HCT116 (cell line): ENCODE results near the gene RANBP17. TPM values are rescaled to one million over a fixed set of nuclear protein-coding genes. Genes with fewer than 3 reads are reported as not detected.

Experiments used
- ATAC-seq: fragments of 200-7000 bp; cut with Tn5 transposase; 2 replicates; pipeline ENCODE4 v1.9.1; 2020; ENCODE audit warnings: mild to moderate bottlenecking, moderate library complexity
- BruUV-seq: library from RNA; stranded (reverse); fragments of 400-500 nt; replicated peaks from 2 replicates; lab custom pipeline; 2021; lab: Mats Ljungman, UMichigan
- CTCF ChIA-PET: fragments of 300-600 bp; sonication (Branson Sonifier 250); formaldehyde crosslinking; loops from one replicate; lab custom pipeline; 2021; ENCODE audit warnings: antibody characterized with exemption; lab: Charles Lee
- POLR2A ChIA-PET: fragments of 300-600, 350-600 bp; sonication (Branson Sonifier 250); formaldehyde crosslinking; loops from one replicate; lab custom pipeline; 2021; ENCODE audit warnings: antibody characterized with exemption; lab: Charles Lee
- RAD21 ChIA-PET, 2 experiments: fragments of 300-600 bp; sonication (Branson Sonifier 250); formaldehyde crosslinking; loops; one replicate each; lab custom pipeline; 2023; ENCODE audit warnings: low total read pairs in 2 of 2; ENCODE audit not compliant: uncharacterized antibody in 2 of 2, unreplicated experiment in 2 of 2, low non-redundant PET in 1 of 2; lab: Charles Lee
- DNase-seq: peaks from one replicate; pipeline ENCODE4 v3.0.0-alpha.2; 2010; ENCODE audit warnings: low read depth, low spot score
- H2AFZ ChIP-seq: fragments of 200-600 bp; shearing (Covaris generic), sonication (generic); 2 replicates; pipeline ENCODE4 v1.6.1; 2017; ENCODE audit warnings: low read depth, mixed run types, mixed read lengths, antibody characterized with exemption, low read length; ENCODE audit not compliant: poor library complexity, severe bottlenecking
- H3K27ac ChIP-seq: 2 replicates; pipeline ENCODE4 v1.5.1; 2012; ENCODE audit warnings: low read depth, low read length
- H3K27me3 ChIP-seq: fragments of 200-600 bp; sonication (generic); 2 replicates; pipeline ENCODE4 v1.6.1; 2016; ENCODE audit warnings: mixed run types, low read length, mixed read lengths; ENCODE audit not compliant: insufficient read depth
- H3K36me3 ChIP-seq, 2 experiments: fragments of 200-500 bp in 1 of 2; fragments of 200-600 bp in 1 of 2; sonication (Bioruptor generic) in 1 of 2; sonication (generic) in 1 of 2; 2 replicates each; pipeline versions ENCODE4 v1.5.1 to v1.6.1; 2014 to 2016; ENCODE audit warnings: low read length in 2 of 2, inconsistent platforms in 1 of 2, mixed read lengths in 1 of 2, mixed run types in 1 of 2; ENCODE audit not compliant: insufficient read depth in 2 of 2, control insufficient read depth in 1 of 2
- H3K4me1 ChIP-seq, 2 experiments: fragments of 200-600 bp in 1 of 2; sonication (generic) in 1 of 2; 2 replicates each; pipeline versions ENCODE4 v1.5.1 to v1.6.1; 2012 to 2017; ENCODE audit warnings: low read length in 2 of 2, inconsistent platforms in 1 of 2, mild to moderate bottlenecking in 1 of 2, mixed read lengths in 1 of 2, mixed run types in 1 of 2, moderate library complexity in 1 of 2; ENCODE audit not compliant: insufficient read depth in 2 of 2, control insufficient read depth in 1 of 2
- H3K4me2 ChIP-seq: fragments of 200-600 bp; sonication (generic); 2 replicates; pipeline ENCODE4 v1.6.1; 2017; ENCODE audit warnings: mixed run types, low read length, mixed read lengths
- H3K4me3 ChIP-seq, 2 experiments: fragments of 200-600 bp in 1 of 2; sonication (generic) in 1 of 2; replicated peaks in 1 of 2; 2 replicates each; pipeline ENCODE4 v1.5.1; 2011 to 2016; ENCODE audit warnings: low read length in 2 of 2, control low read depth in 1 of 2, low read depth in 1 of 2, mild to moderate bottlenecking in 1 of 2, mixed read lengths in 1 of 2, mixed run types in 1 of 2
- H3K79me2 ChIP-seq: fragments of 200-600 bp; sonication (generic); 2 replicates; pipeline ENCODE4 v1.6.1; 2017; ENCODE audit warnings: mild to moderate bottlenecking, mixed run types, low read length, moderate library complexity, mixed read lengths; ENCODE audit not compliant: insufficient read depth
- H3K9ac ChIP-seq: fragments of 200-600 bp; sonication (generic); 2 replicates; pipeline ENCODE4 v1.6.1; 2016; ENCODE audit warnings: low read length, mixed read lengths
- H3K9me2 ChIP-seq: fragments of 200-600 bp; sonication (generic), shearing (Covaris generic); 2 replicates; pipeline ENCODE4 v1.6.1; 2017; ENCODE audit warnings: mixed run types, mild to moderate bottlenecking, moderate library complexity; ENCODE audit not compliant: insufficient read depth
- H3K9me3 ChIP-seq, 2 experiments: fragments of 200-500 bp in 1 of 2; fragments of 200-600 bp in 1 of 2; sonication (Bioruptor generic) in 1 of 2; sonication (generic) in 1 of 2; 2 replicates each; pipeline ENCODE4 v1.6.1; 2014 to 2017; ENCODE audit warnings: low read length in 2 of 2, mixed read lengths in 2 of 2, inconsistent platforms in 1 of 2, low read depth in 1 of 2, mild to moderate bottlenecking in 1 of 2, mixed run types in 1 of 2, moderate library complexity in 1 of 2; ENCODE audit not compliant: control insufficient read depth in 1 of 2, insufficient read depth in 1 of 2
- H4K20me1 ChIP-seq: fragments of 200-600 bp; sonication (generic), shearing (Covaris generic); 2 replicates; pipeline ENCODE4 v1.6.1; 2017; ENCODE audit warnings: mixed run types, mild to moderate bottlenecking, moderate library complexity; ENCODE audit not compliant: insufficient read depth
- CBX3 ChIP-seq: IDR thresholded peaks from 2 replicates; pipeline ENCODE4 v1.6.1; 2012; ENCODE audit warnings: low read depth
- EGR1 ChIP-seq: IDR thresholded peaks from 2 replicates; pipeline ENCODE4 v1.6.1; 2012; ENCODE audit warnings: low read depth
- ELF1 ChIP-seq: IDR thresholded peaks from 2 replicates; pipeline ENCODE4 v1.6.1; 2012; ENCODE audit warnings: low read depth, borderline replicate concordance
- EZH2 ChIP-seq: fragments of 200-600 bp; sonication (generic); IDR thresholded peaks from 2 replicates; pipeline ENCODE4 v1.6.1; 2017; ENCODE audit warnings: antibody characterized with exemption, mixed run types
- EZH2phosphoT487 ChIP-seq: fragments of 200-600 bp; IDR thresholded peaks from 2 replicates; pipeline ENCODE4 v1.6.1; 2018; ENCODE audit warnings: antibody characterized with exemption, borderline replicate concordance
- FOSL1 ChIP-seq: IDR thresholded peaks from 2 replicates; pipeline ENCODE4 v1.6.1; 2012; ENCODE audit warnings: low read depth
- MAX ChIP-seq: IDR thresholded peaks from 2 replicates; pipeline ENCODE4 v1.6.1; 2012
- POLR2A ChIP-seq: IDR thresholded peaks from 2 replicates; pipeline ENCODE4 v1.7.0; 2011; ENCODE audit warnings: borderline replicate concordance; ENCODE audit not compliant: insufficient read depth, insufficient read length; ENCODE audit errors: extremely low read depth
- POLR2AphosphoS5 ChIP-seq: IDR thresholded peaks from 2 replicates; pipeline ENCODE4 v1.6.1; 2011; ENCODE audit warnings: mild to moderate bottlenecking, low read depth, low read length, moderate library complexity
- RAD21 ChIP-seq: IDR thresholded peaks from 2 replicates; pipeline ENCODE4 v1.6.1; 2012; ENCODE audit warnings: low read depth, mild to moderate bottlenecking
- REST ChIP-seq: IDR thresholded peaks from 2 replicates; pipeline ENCODE4 v1.6.1; 2012; ENCODE audit warnings: low read depth
- SIN3A ChIP-seq: IDR thresholded peaks from 2 replicates; pipeline ENCODE4 v1.6.1; 2012; ENCODE audit warnings: low read depth
- TCF7L2 ChIP-seq: IDR thresholded peaks from 2 replicates; pipeline ENCODE4 v1.7.0; 2011; ENCODE audit warnings: borderline replicate concordance, inconsistent platforms; ENCODE audit not compliant: insufficient read depth, insufficient read length; ENCODE audit errors: extremely low read depth
- ZBTB33 ChIP-seq: IDR thresholded peaks from 2 replicates; pipeline ENCODE4 v1.6.1; 2011; ENCODE audit warnings: mild to moderate bottlenecking, low read length, moderate library complexity; ENCODE audit not compliant: insufficient replicate concordance; ENCODE audit errors: extremely low read depth
- ZFX ChIP-seq: fragments of 450-650 bp; IDR thresholded peaks from 2 replicates; pipeline ENCODE4 v1.6.1; 2017
- ZNF274 ChIP-seq: fragments of 200-500 bp; sonication (Bioruptor generic); IDR thresholded peaks from 2 replicates; pipeline ENCODE4 v1.6.1; 2014; ENCODE audit warnings: mild to moderate bottlenecking, low read depth, low read length, inconsistent platforms
- intact Hi-C: fragments of 100-400 bp; cut with micrococcal nuclease; formaldehyde crosslinking; loops from 2 replicates; pipeline ENCODE4 v1.10.0; 2022
- total RNA-seq: library from RNA; stranded (reverse); gene quantifications from one replicate; pipeline ENCODE4 v1.2.1, GENCODE V29; 2021; ENCODE audit not compliant: unreplicated experiment

RANBP17 gene
- total RNA-seq, 1 experiment from 2014 or later: 18.2 TPM

GRCh38 chr5:170848033-170848432 lies 13.8 kb upstream of the RANBP17 start:
- no peaks in the 10 kb centered on the region for H3K9me3 ChIP-seq
- intact Hi-C loops: no loop called here
- no peaks in the 10 kb centered on the region for H3K27me3 ChIP-seq
- H3K9ac ChIP-seq: no peak overlapping the region
- no peaks in the 10 kb centered on the region for H4K20me1 ChIP-seq
- no peaks in the 10 kb centered on the region for H3K9me2 ChIP-seq
- H3K27ac ChIP-seq: no peak overlapping the region
- no peaks in the 10 kb centered on the region for H3K79me2 ChIP-seq
- H2AFZ ChIP-seq: no peak overlapping the region
- no peaks in the 10 kb centered on the region for H3K36me3 ChIP-seq
- ATAC-seq (no peak), DNase-seq (no peak)
- H3K4me3 ChIP-seq: no peak overlapping the region
- H3K4me1 ChIP-seq: no peaks in the 10 kb centered on the region
- POLR2A ChIA-PET: no interaction called here
- RAD21 ChIA-PET: no interaction called here
- TF ChIP-seq EZH2: no peak
- no peak for TF ChIP-seq ELF1
- TF ChIP-seq RAD21: no peak
- no peak for TF ChIP-seq TCF7L2
- no peak for TF ChIP-seq ZNF274
- no peak for TF ChIP-seq ZFX
- TF ChIP-seq CBX3: no peak
- no peak for TF ChIP-seq MAX
- no peak for TF ChIP-seq SIN3A
- CTCF ChIA-PET: no interaction called here
- BruUV-seq: no TSS peak
- no peak overlapping the region for H3K4me2 ChIP-seq

- Histone ChIP-seq H3K27me3 (no peaks in the 10 kb centered on the region), H3K27ac (no peak overlapping the region), H3K4me1 (no peaks in the 10 kb centered on the region), H3K9ac (no peak overlapping the region), H3K4me3 (no peak overlapping the region), H3K4me2 (no peak overlapping the region), H4K20me1 (no peaks in the 10 kb centered on the region), H3K79me2 (no peaks in the 10 kb centered on the region), H3K9me3 (no peaks in the 10 kb centered on the region), H2AFZ (no peak overlapping the region), H3K9me2 (no peaks in the 10 kb centered on the region), H3K36me3 (no peaks in the 10 kb centered on the region)
- no peak for DNase-seq
- peak; percentile 73 for ATAC-seq
- intact Hi-C loops: no loop called here
- RAD21 ChIA-PET: no interaction called here
- no TSS peak for BruUV-seq
- POLR2A ChIA-PET: no interaction called here
- TF ChIP-seq REST (no peak), ZBTB33 (no peak), EZH2phosphoT487 (no peak), EZH2 (no peak), SIN3A (no peak), CBX3 (no peak), FOSL1 (no peak), EGR1 (no peak), POLR2AphosphoS5 (no peak), ELF1 (no peak), MAX (no peak), POLR2A (no peak), ZFX (no peak)
- CTCF ChIA-PET: no interaction called here
These were observed 12.4 kb upstream of the RANBP17 start for GRCh38 chr5:170849374-170849773.
